SKM-1 treated with dmso at 0.1 percent for 144 hours (cell line): ENCODE data around the gene UBAC2.
A peak's percentile ranks its signal among the peaks of the same experiment; 100 is the strongest.

Experiments
- DNase-seq: peaks from one replicate; lab custom pipeline; 2025; ENCODE audit not compliant: unreplicated experiment; lab: John Stamatoyannopoulos, UW

The UBAC2 gene

DNA sequence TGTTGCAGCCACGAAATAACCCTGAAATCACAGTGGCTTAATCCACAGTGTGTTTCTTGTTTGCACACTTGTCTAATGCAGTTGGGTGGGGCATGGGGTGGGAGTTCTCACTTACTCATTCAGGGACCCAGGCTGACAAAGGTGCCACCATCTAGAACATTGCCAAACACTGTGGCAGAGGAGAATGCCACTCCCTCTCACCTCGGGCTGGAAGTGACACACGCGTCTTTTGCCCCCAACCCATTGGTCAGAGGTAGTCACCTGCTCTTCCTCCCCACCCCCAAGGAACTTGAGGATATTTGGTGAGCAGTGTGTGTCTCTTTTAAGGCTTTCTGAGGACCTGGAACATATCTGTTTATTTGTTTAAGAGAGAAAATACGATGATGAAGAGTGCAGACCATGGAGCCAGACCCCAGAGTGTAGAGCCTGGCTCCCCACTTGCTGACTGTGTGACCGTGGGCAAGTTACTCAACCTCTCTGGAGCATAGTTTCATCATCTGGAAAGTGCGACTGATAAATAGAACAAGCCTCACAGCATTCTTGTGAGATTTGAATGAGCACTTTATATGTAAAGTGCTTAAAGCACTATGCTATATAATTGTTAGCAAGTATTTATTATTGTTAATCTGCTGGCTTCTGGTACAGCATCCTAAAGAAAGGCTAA, 89.2 kb downstream of the UBAC2 start:
- DNase-seq = no peak

DNA sequence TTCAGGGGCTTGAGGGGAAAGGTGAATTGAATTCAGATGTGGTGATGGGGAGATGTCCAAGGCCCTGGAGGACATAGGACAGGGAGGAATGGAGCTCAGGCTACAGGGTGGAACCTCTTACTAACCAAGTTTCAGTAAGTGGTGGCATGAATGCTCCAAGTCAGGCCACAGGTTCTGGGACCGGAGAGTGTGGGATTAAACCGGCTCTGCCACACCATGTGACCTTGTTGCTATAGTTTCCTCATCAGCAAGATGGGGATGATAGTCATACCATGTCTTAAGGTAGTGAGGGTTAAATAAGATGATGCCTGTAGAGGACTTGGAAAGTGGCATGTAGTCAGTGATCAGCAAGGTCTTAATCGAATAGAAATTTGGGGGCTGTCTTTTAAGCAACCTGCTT, 90.2 kb downstream of the UBAC2 start:
- DNase-seq = no peak

DNA sequence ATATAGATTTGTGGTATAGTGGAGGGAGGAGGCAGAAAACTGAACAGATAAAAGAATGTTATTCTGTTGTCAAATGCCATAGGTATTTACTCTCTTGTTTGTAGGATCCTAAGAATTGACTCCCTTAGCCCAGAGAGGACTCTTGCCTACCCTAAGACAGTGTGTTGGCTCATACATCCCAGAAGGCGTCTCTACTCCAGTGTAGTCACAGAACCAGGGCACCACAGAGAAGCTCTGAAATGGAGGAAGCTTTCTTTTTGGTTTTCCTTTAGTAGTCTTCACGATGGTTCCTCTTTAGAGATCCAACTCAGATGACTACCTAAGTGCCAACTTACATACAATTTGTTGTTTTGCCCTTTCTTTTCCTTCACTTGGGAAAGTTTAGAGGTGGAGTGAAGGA, 92.5 kb downstream of the UBAC2 start:
- DNase-seq = peak; percentile 8

DNA sequence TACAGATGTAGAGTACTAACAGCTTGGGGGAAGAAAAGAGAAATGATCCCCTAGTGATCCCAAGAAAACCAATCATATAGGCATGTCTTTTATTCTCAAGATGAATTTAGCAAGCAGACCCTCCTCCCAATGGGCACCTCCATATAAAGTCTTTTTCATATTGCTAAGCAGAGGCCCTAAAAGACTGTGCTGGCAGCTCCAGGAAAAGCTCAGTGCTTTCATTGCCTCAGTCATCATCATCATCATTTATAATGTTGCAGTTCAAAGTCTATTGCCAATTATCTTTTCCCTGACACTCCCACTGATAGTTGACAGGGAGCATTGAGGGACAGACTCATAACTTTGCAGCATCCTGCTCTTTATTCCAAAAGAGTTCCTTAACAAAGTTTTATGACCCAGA, 93.5 kb downstream of the UBAC2 start:
- no peak for DNase-seq

DNA sequence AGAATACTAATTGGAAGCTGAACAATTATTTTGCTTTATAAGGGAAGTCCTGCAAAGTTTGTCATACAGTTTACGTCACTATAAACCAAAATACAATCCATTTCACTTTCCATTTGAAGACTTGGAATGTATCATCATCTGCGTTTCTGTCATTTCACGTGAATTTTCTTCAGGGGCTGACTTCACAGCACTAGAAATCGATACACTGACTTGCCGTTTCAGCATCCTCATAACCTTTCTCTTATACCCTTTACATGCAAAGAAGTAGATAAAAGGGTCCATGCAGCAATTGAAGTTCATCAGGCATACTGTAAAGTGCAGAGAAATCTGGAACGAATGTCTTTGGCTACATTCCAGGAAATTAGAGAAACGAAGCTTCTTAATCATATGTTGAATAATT, 94.3 kb downstream of the UBAC2 start:
- DNase-seq = no peak

DNA sequence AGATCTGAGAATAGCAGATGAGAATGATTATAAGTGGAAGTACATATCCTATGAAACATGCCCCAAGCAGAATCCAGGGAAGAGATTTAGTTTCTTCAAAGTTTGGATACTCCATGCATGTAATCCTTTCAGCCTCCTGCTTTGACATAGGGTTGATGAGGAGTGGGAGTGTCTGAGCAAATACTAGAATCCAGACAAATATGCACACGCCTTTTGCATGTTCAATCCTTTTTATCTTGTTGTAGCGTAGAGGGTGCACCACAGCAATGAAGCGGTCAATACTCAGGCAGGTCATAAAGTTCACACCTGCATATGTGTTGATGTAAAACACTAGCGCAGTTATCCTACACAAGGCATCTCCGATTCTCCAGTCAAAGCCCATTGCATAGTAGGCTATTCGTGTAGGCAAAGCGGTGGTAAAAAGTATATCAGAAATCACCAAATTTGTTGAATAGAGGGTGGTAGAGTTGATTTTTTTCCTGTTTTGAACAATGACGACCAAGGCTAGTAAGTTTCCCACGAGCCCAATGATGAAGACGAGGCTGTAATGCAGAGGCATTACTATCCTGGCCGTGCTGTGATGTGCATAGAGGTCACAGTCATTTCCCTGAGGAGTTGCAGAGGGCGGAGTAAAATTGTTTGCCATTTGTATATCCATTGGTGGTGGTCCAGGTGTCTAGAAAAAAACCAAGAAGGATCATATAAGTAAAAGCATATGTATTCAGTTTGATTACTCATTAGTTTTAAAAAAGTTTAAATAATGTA, 95.0 kb downstream of the UBAC2 start:
- DNase-seq = no peak

DNA sequence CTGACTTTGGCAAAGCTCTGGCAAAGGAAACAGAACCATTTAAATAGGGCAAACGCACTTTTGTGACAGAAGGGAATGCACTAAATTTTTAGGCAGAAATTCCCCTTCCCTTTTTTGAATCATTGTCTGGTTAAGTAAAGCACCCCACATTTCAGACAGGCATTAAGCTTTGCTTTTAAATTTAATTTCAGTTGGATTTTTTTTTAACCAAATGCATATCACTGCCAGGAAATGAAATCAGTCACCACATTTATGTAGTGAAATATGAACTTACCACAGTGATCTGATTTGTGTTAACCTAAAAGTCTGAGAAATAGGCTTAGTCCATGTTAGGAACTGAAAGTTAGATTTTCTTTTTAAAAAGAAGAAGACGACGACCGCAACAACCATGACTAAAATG, 95.7 kb downstream of the UBAC2 start:
- no peak for DNase-seq

DNA sequence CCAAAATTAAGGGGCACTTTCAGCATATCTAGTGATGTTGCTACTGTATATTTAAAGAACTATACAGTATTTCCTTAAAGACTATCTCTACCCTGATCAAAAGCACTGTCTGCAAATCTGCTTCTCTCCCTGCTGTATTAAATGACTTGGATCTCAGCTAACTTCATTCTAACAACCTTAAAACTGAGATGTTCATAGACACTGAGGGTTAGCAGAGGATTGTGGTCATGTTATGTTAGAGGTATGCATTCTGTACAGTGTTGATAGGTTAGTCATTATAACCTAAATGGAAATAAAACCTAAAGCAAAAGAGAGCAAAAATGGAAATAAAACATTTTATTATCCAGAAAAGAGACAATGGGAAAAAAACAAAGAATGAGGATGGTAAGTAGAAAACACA, 96.7 kb downstream of the UBAC2 start:
- no peak for DNase-seq

DNA sequence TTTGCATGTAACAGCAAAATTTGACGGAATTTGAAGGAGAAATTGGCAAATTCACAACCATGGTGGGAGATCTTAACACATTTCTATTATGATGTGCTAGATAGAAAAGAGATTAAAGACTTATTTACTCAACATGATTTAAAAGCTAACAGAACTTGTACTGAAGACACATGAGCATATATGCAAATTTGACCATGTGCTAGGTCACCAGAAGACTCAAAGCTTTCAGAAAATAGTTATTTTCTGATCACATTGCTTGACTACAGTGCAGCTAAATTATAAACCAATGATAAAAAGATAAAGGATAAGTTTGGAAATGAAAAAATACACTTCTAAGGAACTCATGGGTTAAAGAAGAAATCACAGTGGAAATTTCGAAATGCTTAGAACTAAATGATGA, 97.4 kb downstream of the UBAC2 start:
- DNase-seq = no peak

DNA sequence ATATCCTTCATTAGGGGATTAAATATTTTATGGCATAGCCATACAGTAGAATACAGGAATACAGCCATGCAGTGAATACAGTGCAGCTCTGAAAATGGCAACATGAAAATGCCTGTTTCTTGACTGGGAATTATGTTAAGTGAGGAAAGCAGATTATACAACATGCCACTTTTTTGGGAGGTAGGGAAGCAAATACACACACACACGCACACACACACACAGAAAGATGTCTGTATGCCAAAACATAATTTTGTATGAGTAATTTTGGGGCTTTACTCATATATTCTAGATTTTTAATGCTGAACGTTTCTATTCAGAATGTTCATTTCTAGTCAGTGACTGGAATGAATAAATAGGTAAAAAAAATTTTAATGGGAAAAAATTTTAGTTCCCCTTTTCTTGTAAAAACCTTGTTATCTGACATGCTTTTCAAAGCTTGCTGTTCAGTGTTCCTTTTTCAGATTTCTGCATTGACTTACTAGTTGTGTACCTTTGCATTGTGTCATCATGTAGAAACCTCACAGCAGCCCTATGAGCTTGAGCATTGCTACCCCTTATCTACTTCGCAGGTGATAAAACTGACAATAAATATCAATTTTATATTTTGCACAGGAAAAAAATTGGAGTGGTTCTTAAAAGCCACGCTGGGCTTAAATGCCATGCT, 98.7 kb downstream of the UBAC2 start:
- no peak for DNase-seq

DNA sequence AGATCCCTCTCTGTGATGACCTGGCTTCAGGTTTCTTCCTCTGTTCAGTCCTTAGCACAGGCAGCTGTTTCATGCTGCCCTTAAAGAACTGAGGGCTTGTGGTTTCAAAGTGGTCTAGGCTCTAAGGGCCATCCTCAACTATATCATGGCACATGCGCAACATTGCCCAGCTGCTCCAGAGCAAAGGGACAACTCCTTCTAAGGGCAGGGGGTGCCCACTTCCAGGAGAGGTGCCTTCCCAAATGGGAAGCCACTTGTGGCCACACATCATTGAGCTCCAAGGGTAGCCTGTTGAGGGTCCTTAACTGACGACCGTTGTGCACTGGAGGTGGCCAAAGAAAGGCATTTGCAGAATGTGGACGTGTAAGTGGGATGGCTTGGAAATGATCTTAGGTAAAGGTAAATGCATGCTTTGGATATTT, 99.3 kb downstream of the UBAC2 start:
- DNase-seq = no peak

DNA sequence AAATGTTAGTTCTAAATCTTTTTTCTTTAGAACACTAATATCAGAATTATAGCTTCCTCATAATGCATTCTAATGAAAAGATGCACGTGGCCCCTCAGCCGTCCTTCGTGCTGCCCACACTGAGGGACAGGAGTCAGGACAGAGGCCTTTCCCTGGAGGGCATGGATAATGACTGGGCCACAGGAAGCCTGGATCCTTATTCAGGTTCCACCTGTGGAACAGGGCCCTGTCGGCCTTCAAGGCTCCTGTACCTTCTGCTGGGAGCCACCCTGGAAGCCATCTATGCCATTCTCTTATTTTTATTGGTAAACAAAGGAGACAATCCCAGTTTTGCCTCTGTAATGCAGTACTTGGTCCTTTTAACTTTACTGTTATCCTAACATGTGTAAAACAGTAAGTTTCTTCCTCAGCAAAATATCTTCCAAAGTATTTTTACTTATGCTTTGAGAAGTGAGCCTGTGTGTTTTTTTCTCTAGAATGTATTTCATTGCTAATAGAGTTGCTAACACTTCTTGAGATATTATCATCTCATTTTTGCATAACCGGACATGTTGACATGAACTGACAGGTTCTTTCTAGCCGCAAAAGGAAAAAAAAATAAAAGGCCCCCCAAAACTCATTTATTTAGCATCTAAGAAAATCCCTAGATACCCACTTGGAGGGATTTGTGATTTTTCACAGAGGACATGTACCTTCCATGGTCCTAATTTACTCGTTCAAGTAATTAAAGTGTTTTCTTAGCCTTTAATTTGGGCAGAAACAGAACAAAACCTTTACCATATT, 100.6 kb downstream of the UBAC2 start:
- DNase-seq = no peak

DNA sequence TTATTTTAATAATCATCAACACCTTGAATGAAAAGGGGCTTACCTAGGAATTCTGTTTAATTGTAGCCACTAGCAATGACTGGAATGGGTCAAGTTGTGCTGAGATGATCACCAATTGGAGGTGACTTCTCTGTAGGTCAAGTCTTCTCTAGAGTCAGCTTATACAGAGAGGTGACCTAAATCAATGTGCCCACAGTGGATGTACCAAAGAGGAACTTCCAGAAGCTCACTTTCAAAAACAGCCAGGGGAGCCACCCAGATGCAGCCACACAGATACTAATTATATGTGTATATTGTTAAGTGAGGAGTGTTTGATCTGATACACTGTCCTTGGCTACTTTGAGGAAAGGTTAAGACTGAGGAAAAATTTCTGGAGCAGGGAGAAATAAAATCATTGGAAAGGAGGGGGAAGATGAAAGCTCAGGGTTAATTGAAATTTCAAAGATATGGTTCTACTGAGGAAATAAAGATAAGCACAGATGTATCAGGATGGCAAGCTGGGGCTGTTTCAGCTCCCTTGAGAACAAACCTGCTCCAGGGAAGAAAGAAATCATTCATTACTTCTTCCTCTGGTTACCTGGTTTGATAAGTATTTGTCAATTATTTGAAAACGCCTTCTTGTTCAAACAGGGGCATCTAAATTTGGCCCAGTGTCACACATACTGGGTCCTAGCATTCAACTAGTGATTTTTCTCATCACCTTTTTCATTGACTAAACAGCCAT, 101.4 kb downstream of the UBAC2 start:
- DNase-seq = no peak

DNA sequence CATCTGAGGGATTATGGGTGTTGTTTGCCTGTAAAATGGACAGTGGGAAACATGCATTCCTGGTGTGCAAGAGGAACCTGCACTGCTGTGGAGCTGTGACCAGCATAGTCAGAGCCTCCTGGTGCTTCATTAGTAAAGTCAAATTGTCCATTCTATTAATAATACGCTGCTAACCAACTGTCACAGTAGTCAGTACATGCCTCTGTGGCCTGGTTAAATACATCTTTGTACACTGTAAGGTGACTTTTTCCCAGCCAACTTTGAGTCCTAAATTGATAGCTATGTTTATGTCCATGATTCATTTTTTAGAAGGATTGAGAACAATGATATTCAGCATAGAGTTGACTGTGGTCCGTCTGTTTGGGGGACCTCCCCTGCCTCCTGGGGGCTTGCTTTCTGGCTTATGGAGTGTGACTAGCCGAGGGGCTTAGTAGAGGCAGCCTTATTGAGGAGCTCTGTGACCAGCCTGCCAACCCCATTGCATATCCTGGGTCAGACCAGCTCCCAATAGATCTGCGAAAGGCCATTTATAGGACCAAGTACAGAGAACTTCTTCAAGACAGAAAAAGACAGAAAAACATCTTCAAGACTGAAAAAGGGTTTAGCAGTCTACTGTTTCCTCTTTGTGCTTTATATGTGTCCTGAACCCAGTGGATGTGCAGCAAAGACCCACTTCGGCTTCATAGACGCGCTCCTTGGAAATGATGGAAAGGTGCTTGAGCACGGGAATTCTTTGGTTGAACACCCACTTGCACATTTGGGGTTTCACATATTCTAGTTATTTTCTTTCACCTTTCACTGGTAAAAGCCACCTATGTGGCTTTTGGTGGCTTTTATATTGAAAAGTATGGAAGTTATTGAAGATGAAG, 102.2 kb downstream of the UBAC2 start:
- DNase-seq = no peak

DNA sequence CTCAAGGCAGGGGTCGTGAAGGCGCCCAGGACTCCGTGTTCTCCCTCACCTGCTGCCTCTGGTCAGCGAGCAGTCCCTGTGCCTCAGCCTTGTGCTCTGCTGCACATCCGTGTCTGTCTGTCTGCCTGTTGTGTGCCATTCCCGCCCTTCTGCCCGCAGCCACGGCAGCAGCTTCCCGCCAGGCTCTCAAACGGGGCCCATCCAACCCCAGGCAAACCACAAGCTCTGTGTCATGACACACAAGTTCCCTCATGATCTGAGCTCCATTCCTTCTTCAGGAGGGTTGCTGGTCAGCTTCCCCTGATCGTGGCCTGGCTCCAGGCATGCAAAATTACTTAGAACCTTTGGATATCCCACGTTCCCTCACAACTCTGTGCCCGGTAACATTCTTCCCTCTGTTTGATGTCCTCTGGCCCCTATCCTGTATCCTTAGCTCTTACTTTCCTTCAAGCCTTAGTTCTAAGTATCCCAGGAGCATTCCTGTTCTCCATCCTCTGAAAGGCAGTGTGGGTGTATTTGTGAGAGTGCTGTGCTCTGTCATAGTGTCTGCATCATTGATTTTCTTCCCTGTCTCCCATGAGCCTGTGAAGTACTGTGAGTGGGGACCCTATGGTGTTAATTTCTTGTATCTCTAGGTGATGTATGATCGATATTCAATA, 103.3 kb downstream of the UBAC2 start:
- DNase-seq = peak; percentile 6

DNA sequence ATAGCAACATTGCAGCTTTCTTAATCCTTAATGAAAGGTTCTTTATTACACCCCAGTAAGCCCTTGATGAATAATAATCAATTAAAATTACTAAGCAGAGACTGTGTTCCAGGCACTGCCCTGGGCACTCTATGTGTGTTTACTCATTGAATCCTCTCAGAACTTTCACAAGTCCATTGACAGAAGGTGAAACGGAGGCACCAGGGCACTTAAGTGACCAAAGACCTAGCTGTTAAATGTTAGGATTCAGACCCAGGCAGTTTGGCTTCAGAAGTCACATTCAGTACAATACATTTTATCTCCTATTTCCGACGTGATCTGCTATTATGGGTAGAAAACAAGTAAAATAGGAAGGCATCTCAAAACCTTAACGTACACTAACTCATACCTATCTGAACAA, 103.9 kb downstream of the UBAC2 start:
- no peak for DNase-seq

DNA sequence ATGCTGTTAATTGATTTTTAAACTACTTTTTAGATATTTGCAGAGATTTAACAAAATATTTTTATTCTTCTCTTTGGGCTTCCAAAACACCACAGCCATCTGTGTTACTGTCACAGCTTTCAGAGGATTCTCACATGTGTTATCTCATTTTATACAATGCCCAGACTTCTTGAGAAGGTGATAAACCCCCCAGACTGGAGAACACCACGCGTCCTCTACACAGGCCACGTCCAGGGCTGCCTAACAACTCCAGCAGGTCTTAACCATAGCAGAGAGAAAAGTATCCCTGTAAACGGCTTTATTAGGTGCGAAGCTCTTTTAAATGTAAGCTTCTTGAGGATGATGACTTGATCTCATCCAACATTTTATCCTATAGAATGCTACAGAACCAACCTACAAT, 104.5 kb downstream of the UBAC2 start:
- no peak for DNase-seq

DNA sequence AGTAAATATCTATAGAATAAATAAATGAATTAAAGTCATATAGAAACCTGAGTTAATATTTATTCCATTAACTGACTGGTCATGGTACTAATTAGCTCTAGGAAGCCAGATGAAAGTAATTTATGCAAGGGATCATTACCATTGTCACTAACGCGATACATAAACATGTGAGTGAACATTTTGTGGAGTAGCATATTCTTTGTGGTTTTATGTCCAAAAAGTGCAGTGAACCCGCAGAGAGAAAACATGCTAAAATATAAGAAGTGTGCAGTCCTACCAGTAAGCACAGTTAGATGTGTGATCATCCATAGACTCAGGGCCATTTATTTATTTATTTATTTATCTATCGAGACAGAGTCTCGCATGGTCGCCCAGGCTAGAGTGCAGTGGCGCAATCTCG, 104.9 kb downstream of the UBAC2 start:
- no peak for DNase-seq

DNA sequence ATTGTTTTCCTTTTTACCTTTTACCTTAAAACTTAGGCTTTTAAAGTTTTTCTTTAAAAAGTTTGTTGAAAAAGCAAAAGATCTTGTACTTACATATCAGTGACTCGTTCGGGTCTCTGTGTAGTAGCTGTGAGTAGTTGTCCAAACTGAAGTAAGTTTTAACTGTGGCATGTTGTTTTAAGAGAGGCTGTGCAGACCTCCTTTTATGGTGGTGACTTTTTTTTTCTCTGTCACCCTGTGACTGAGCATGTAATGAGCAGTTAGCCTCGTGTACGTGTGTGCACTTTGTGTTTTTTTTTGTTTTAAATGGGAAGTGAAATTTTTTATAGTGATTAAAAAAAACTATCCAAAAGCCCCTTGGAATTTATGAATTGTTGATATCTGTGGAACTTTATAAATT, 106.6 kb downstream of the UBAC2 start, which contains the start of gene GPR183:
Gene GPR183 (minus strand): TSS at position 153 of the 400 bp plus-strand sequence. CDS start 11,254 bp downstream, outside the sequence.
- no peak for DNase-seq
